ENCODE data around the gene AQP3. TPM values are rescaled to one million over a fixed set of nuclear protein-coding genes. Genes with fewer than 3 reads are reported as not detected.

Gene AQP3
- total RNA-seq, 2 experiments from 2014 or later = 99.8 to 106 TPM

GRCh38 chr9:33465096-33465495 lies 17.7 kb upstream of the AQP3 start:
- intact Hi-C loops (cut with DNase I, micrococcal nuclease) = loop anchor here in 1 of 2 experiments (5.0 kb wide), 1 partner anchor 178 kb away; no protein-coding TSS in a partner anchor
- peaks cover 93% of the 10 kb centered on the region for H3K36me3 Mint-ChIP-seq (ENCODE audit: low read depth)

GRCh38 chr9:33464045-33464636 lies 16.7 kb upstream of the AQP3 start:
- POLR2A ChIA-PET = interaction anchor here (0.8 to 8.9 kb wide), 8 partner anchors 9 to 61 kb away, joined by 3 to 67 read pairs (median 4); partner anchors contain the start of genes AQP3 and NOL6
- no peaks in the 10 kb centered on the region for H3K27me3 ChIP-seq (ENCODE audit: control insufficient read depth in 1 of 2, insufficient read depth in 2 of 2, low read length in 2 of 2)
- ATAC-seq (ENCODE audit: poor library complexity) (no peak), DNase-seq (no peak)
- Mint-ChIP-seq H3K36me3 (ENCODE audit: low read depth) (peaks cover 84% of the 10 kb centered on the region), H3K4me1 (ENCODE audit: low read depth) (peaks cover 6% of the 10 kb centered on the region), H3K4me3 (no peak overlapping the region), H3K27ac (peak overlapping the region; percentile 39), H3K27me3 (no peaks in the 10 kb centered on the region), H3K9me3 (no peaks in the 10 kb centered on the region)
- no peak overlapping the region for H3K4me3 ChIP-seq (ENCODE audit: low read length)
- peaks cover 83% of the 10 kb centered on the region for H3K36me3 ChIP-seq (ENCODE audit: insufficient read depth, low read length)
- peaks cover 27% of the 10 kb centered on the region for H3K4me1 ChIP-seq (ENCODE audit: insufficient read depth, low read length)
- H3K9me3 ChIP-seq (ENCODE audit: control insufficient read depth in 1 of 2, insufficient read depth in 1 of 2, low read length in 2 of 2) = no peaks in the 10 kb centered on the region
- H3K27ac ChIP-seq (ENCODE audit: low read depth in 1 of 2, low read length in 2 of 2) = peak overlapping the region in 1 of 2 donors; percentile 21
- intact Hi-C loops (cut with DNase I, micrococcal nuclease) = no loop called here
- no peak for TF ChIP-seq CTCF (IDR thresholded peaks at IDR 0.05)
- CTCF ChIA-PET = interaction anchor here (0.8 to 3.6 kb wide), 3 partner anchors 12 to 60 kb away, joined by 3 to 36 read pairs (median 5); partner anchors contain the start of gene AQP3

More at GRCh38 chr9:33465096-33465495, 17.7 kb upstream of the AQP3 start:
- Mint-ChIP-seq H3K4me3 (no peak overlapping the region), H3K4me1 (ENCODE audit: low read depth) (no peaks in the 10 kb centered on the region), H3K27me3 (no peaks in the 10 kb centered on the region), H3K9me3 (no peaks in the 10 kb centered on the region), H3K27ac (no peak overlapping the region)
- Histone ChIP-seq H3K27me3 (ENCODE audit: control insufficient read depth in 1 of 2, insufficient read depth in 2 of 2, low read length in 2 of 2) (no peaks in the 10 kb centered on the region), H3K4me3 (ENCODE audit: low read length) (no peak overlapping the region), H3K36me3 (ENCODE audit: insufficient read depth, low read length) (peaks cover 92% of the 10 kb centered on the region), H3K27ac (ENCODE audit: low read depth in 1 of 2, low read length in 2 of 2) (no peak overlapping the region), H3K4me1 (ENCODE audit: insufficient read depth, low read length) (peaks cover 18% of the 10 kb centered on the region), H3K9me3 (ENCODE audit: control insufficient read depth in 1 of 2, insufficient read depth in 1 of 2, low read length in 2 of 2) (no peaks in the 10 kb centered on the region)
- DNase-seq (no peak), ATAC-seq (ENCODE audit: poor library complexity) (no peak)
- POLR2A ChIA-PET = interaction anchor here (0.8 to 8.9 kb wide), 6 partner anchors 8 to 62 kb away, joined by 3 to 67 read pairs (median 5); partner anchors contain the start of genes AQP3 and NOL6
- no peak for TF ChIP-seq CTCF (IDR thresholded peaks at IDR 0.05)
- CTCF ChIA-PET = interaction anchor here (0.8 to 3.6 kb wide), 3 partner anchors 13 to 61 kb away, joined by 3 to 36 read pairs (median 5); partner anchors contain the start of gene AQP3

- H3K27ac ChIP-seq (ENCODE audit: low read depth in 1 of 2, low read length in 2 of 2) = no peak overlapping the region
- Mint-ChIP-seq H3K9me3 (no peaks in the 10 kb centered on the region), H3K4me1 (ENCODE audit: low read depth) (peaks cover 15% of the 10 kb centered on the region), H3K27ac (no peak overlapping the region), H3K36me3 (ENCODE audit: low read depth) (peaks cover 77% of the 10 kb centered on the region), H3K27me3 (no peaks in the 10 kb centered on the region), H3K4me3 (no peak overlapping the region)
- peaks cover 73% of the 10 kb centered on the region for H3K36me3 ChIP-seq (ENCODE audit: insufficient read depth, low read length)
- POLR2A ChIA-PET = interaction anchor here (1.3 to 8.9 kb wide), 3 partner anchors 10 to 16 kb away, joined by 5 to 67 read pairs (median 17); partner anchors contain the start of genes AQP3 and NOL6
- H3K4me3 ChIP-seq (ENCODE audit: low read length) = no peak overlapping the region
- CTCF ChIA-PET = no interaction called here
- intact Hi-C loops (cut with DNase I, micrococcal nuclease) = no loop called here
- H3K9me3 ChIP-seq (ENCODE audit: control insufficient read depth in 1 of 2, insufficient read depth in 1 of 2, low read length in 2 of 2) = no peaks in the 10 kb centered on the region
- no peak for TF ChIP-seq CTCF (IDR thresholded peaks at IDR 0.05)
- no peaks in the 10 kb centered on the region for H3K27me3 ChIP-seq (ENCODE audit: control insufficient read depth in 1 of 2, insufficient read depth in 2 of 2, low read length in 2 of 2)
- no peak for DNase-seq
- ATAC-seq (ENCODE audit: poor library complexity) = no peak
- H3K4me1 ChIP-seq (ENCODE audit: insufficient read depth, low read length) = peaks cover 37% of the 10 kb centered on the region
Observed at GRCh38 chr9:33463151-33463550, 15.8 kb upstream of the AQP3 start.
